HG02610 (cell line): ENCODE data around the gene PAPPA.

Experiments
- ATAC-seq: cut with Tn5 transposase; IDR thresholded peaks from one replicate; pipeline ENCODE4 v1.9.1; 2021; ENCODE audit warnings: mild to moderate bottlenecking, moderate library complexity; ENCODE audit not compliant: unreplicated experiment

Gene PAPPA

GRCh38 chr9:116447934-116448333 lies 294.3 kb downstream of the PAPPA start:
- no peak for ATAC-seq

- ATAC-seq, result no peak
Measured at GRCh38 chr9:116448431-116448830, 294.8 kb downstream of the PAPPA start.

- no peak for ATAC-seq
Measured at GRCh38 chr9:116449949-116450348, 296.4 kb downstream of the PAPPA start.

GRCh38 chr9:116450378-116451139 lies 297.0 kb downstream of the PAPPA start:
- ATAC-seq, result peak; percentile 86

- ATAC-seq, result no peak
Measured at GRCh38 chr9:116451500-116452115, 298.0 kb downstream of the PAPPA start.
